Inflammatory macrophage treated with lipopolysaccharide for 4 hours (primary cell): ENCODE results near the gene RNF144A.
"Not testable (repeated sequence)": the region's sequence is repeated elsewhere in the genome, so short reads cannot be mapped to it uniquely, and the experiment has no call there.

ENCODE experiments used
- DNase-seq: peaks from one replicate; pipeline ENCODE4 v3.0.0-alpha.2; 2020

RNF144A gene

GRCh38 chr2:6917071-6917760 lies at the start of gene RNF144A:
Gene RNF144A, plus strand, starts transcription at chr2:6917412. Its CDS starts 79,515 bp downstream, at chr2:6996927.
- DNase-seq = peak; percentile 72

GRCh38 chr2:6872394-6872793 lies 44.8 kb upstream of the RNF144A start:
- peak; percentile 78 for DNase-seq

GRCh38 chr2:6874032-6874431 lies 43.2 kb upstream of the RNF144A start:
- no peak for DNase-seq

- DNase-seq = peak; percentile 89
These were observed 40.9 kb upstream of the RNF144A start for GRCh38 chr2:6876309-6876708.

- DNase-seq = peak; percentile 93
These were observed 39.6 kb upstream of the RNF144A start, which contains the start of gene RSAD2 for GRCh38 chr2:6877402-6878304. Gene RSAD2, plus strand, starts transcription at chr2:6877777. Its CDS starts 24 bp downstream, at chr2:6877801.

- DNase-seq = peak; percentile 48
These were observed 38.7 kb upstream of the RNF144A start for GRCh38 chr2:6878549-6878948.

GRCh38 chr2:6879011-6879410 lies 38.2 kb upstream of the RNF144A start:
- no peak for DNase-seq

- peak; percentile 50 for DNase-seq
These were observed 36.9 kb upstream of the RNF144A start for GRCh38 chr2:6880200-6880733.

GRCh38 chr2:6881046-6881445 lies 36.2 kb upstream of the RNF144A start:
- no peak for DNase-seq

- DNase-seq = no peak
These were observed 35.7 kb upstream of the RNF144A start for GRCh38 chr2:6881516-6881915.

GRCh38 chr2:6883448-6884122 lies 33.6 kb upstream of the RNF144A start:
- DNase-seq = no peak

- DNase-seq = no peak
These were observed 31.7 kb upstream of the RNF144A start for GRCh38 chr2:6885551-6885950.

- DNase-seq = no peak
These were observed 31.2 kb upstream of the RNF144A start for GRCh38 chr2:6885968-6886367.

- no peak for DNase-seq
These were observed 29.4 kb upstream of the RNF144A start for GRCh38 chr2:6887751-6888192.

GRCh38 chr2:6888724-6889123 lies 28.5 kb upstream of the RNF144A start:
- no peak for DNase-seq

- no peak for DNase-seq
These were observed 23.2 kb upstream of the RNF144A start for GRCh38 chr2:6893876-6894482.

- DNase-seq = peak; percentile 47
These were observed 20.1 kb upstream of the RNF144A start for GRCh38 chr2:6896930-6897759.

- not testable (repeated sequence) for DNase-seq
These were observed 14.6 kb upstream of the RNF144A start for GRCh38 chr2:6902581-6902980.

GRCh38 chr2:6905668-6906067 lies 11.5 kb upstream of the RNF144A start:
- no peak for DNase-seq

GRCh38 chr2:6906165-6906741 lies 11.0 kb upstream of the RNF144A start:
- DNase-seq = no peak

- no peak for DNase-seq
These were observed 8.9 kb upstream of the RNF144A start for GRCh38 chr2:6908291-6908690.
